HTR-8/SVneo (cell line): ENCODE data around the gene TEDDM1.
A peak's percentile ranks its signal among the peaks of the same experiment; 100 is the strongest.
"Not testable (repeated sequence)": the region's sequence is repeated elsewhere in the genome, so short reads cannot be mapped to it uniquely, and the experiment has no call there.

Experiments used
- DNase-seq: peaks from one replicate; pipeline ENCODE4 v3.0.0; 2011; ENCODE audit warnings: low spot score, mixed read lengths; ENCODE audit not compliant: insufficient read length
- FAIRE-seq: peaks from 2 replicates; lab custom pipeline; 2011; peaks lifted over from hg19 to GRCh38; lab: Jason Lieb, UNC

TEDDM1 gene, protein sequence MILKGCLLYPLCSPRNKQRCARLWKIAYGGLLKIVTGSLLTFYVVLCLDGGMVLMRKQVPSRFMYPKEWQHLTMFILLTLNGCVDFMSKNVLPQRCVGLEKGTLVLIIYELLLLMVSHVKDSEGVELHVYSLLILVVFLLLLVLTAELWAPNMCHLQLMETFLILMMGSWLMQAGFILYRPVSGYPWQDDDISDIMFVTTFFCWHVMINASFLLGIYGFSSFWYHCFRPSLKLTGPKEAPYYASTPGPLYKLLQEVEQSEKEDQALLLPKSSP

GRCh38 chr1:182400567-182400966 lies at the start of gene TEDDM1:
TSS of gene TEDDM1 (minus strand) at chr1:182400667. CDS start at chr1:182400485, 182 bp downstream.
- DNase-seq (no peak), FAIRE-seq (no peak)

GRCh38 chr1:182450087-182450486 lies 49.6 kb upstream of the TEDDM1 start, which contains the start of gene RGSL1:
TSS of gene RGSL1 (plus strand) at chr1:182450146. CDS start at chr1:182450166, 20 bp downstream.
- FAIRE-seq (no peak), DNase-seq (no peak)

DNA sequence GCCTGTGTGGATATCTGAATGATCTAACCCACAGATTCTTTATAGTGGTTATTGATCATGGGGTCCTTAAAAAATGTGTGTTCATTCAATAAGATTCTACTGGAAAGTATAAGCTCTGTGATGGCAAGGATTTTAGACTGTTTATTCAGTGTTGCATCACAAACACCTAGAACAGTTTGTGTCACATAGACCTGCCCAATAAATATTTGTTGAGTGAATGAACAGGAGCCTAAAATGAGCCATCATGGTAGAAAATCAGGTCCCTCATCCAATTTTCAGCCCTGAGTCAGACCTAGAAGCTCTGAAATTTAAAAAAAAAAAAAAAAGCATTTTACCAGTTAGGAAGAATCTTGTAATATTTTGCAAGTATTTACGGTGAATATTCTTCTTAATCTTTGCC lies 47.2 kb upstream of the TEDDM1 start:
- DNase-seq (no peak), FAIRE-seq (no peak)

DNA sequence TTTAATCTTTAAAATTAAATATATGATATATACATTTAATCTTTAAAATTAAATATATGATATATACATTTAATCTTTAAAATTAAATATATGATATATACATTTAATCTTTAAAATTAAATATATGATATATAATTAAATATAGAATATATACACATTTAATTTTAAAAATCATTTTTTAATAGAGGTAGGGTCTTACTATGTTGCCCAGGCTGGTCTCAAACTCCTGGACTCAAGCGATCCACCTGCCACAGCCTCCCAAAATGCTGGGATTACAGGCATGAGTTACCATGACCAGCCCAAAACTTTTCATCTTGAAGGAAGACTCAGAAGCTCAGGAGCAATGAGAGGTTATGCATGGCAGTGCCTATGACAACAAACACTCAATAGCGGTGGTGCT lies 46.7 kb upstream of the TEDDM1 start:
- FAIRE-seq: not testable (repeated sequence)

DNA sequence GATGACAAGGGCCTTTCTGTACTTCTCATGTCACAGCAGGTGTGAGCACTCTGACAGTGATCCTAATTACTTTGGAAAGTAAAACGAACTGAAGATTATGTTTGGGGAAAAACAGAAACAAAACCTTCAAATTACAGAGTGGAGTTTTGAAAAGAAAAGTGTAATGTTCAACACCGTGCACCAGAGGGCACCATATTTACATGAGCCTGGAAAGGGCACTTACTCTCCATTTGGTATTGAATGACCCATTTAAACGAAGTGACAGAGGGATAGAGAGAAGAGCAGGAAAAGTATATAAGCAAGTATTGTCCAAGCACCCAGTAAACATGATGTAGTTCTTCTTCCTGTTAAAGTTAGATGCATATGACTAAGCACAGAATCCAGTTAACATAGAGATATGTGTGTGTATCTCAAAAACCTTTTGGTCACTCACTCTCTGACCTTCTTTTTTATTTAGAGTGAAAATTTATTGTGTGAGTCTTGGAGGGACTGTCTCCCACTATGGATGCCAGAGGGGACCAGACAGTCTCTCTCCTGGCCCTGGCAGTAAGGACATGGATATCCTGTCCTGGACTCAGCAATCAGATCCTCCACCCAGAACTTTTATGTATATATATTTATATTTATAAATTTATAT lies 45.7 kb upstream of the TEDDM1 start:
- FAIRE-seq (no peak), DNase-seq (peak; percentile 58)

More for the DNA sequence above, 46.7 kb upstream of the TEDDM1 start:
- not testable (repeated sequence) for DNase-seq

DNA sequence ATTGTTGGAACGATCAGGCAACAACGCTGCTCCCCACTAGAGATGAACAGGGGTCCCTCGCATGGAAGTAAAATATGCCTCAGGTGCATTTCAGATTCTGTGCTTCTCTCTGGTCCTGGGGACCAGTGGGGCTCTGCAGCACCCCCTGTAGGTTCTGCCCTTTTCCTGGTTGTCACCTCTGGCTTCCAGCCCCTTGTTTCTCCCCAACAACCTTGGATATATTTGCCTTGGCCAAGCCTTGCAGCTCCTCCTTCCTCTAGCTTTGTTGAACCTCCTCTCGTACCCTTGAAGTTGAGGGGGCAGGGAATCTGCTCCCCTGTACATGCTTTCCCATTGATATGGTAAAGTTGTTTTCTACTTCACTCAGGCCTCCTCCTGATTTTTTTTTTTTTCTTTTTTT lies 44.0 kb upstream of the TEDDM1 start:
- FAIRE-seq: no peak
- no peak for DNase-seq

GRCh38 chr1:182442333-182442732 lies 41.9 kb upstream of the TEDDM1 start:
- DNase-seq (no peak), FAIRE-seq (no peak)

DNA sequence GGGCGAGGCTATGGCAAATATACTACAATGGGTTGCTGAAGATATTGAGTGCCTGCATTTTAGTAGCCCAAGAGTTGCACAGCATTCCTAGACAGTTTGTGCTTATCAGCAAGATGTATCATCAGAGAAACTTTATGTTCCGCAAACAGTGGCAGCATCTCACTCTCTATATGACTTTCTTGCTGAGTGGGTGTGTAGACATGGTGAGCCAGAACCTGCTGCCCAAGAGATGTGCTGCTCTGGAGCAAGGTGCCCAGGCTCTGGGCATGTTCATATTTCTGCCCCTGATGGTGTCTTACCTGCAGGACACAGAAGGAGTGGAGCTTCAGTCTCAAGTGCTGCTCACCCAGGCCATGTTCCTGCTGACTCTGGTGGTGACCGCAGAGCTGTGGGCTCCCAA lies 41.3 kb upstream of the TEDDM1 start:
- FAIRE-seq: no peak
- DNase-seq: no peak

- FAIRE-seq (no peak), DNase-seq (no peak)
Observed at GRCh38 chr1:182438326-182438725, 37.9 kb upstream of the TEDDM1 start.

DNA sequence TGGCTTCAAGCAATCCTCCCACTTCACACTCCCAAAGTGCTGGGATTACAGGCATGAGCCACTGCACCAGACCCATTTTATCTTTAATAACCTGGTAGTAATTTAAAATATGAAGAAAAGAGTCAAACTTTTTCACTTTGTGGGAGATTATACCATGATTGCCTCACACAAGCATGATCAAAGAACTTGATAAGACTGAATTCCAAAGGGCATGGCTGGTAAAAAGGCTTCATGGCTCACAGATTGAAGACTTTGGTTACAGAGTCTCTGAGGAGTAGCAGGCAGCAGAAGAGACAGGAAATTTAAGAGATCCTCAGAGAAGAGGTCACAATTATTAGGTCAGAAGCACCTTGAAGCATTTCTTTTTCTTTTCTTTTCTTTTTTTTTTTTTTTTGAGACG lies 33.1 kb upstream of the TEDDM1 start:
- no peak for DNase-seq
- no peak for FAIRE-seq

GRCh38 chr1:182431278-182431677 lies 30.8 kb upstream of the TEDDM1 start:
- no peak for DNase-seq
- no peak for FAIRE-seq

DNA sequence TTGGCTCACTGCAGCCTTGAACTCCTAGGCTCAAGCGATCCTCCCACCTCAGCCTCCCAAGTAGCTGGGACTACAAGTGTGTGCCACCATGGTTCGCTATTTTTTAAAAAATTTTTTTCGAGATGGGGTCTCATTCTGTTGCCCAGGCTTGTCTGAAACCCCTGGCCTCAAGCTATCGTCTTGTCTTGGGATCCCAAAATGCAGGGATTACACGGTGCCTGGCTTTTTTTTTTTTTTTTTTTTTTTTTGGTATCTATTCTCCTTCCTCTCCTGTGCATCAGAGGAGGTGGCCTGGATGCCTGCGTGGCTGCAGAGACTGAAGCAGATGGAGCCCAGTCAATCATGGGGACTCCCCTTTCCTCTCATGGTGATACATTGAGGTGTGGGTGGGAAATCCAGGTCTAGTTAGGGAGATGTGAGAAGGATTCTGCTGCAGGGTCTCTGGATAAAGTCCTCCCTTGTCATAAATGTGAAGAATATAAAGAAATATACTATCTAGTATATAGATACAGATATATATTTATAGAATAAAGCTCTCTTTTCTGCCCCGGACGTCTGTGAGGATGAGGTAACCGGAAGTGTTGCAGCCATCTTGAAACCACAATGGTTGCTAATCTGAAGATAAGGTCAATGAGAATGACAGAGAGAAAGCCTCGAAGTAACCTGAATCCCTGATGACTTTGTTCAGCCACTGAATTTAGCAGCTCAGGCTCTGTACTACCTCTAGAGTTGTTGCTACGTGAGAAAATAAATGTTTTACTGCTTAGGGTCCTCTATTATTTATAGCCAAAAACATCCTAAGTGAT lies 30.0 kb upstream of the TEDDM1 start:
- FAIRE-seq (no peak), DNase-seq (peak; percentile 13)

DNA sequence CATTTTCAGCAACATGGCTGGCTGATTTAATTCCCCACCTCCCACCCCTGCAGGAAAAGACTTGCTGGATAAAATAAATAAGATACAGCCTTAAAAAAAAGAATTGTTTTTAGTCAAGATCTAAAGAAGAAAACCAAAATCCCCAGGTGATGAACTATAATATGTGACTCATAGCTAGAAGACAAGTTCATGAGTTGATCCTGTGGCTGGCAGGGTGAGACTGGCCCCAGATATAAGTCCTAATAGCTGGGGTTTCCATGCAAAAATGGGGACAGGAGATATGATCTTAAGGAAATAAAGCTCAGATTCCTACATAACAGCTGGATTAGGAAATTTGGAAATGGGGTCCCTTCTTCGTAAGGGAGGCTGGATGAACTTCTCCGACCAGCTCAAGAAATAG lies 27.6 kb upstream of the TEDDM1 start:
- DNase-seq (no peak), FAIRE-seq (no peak)

DNA sequence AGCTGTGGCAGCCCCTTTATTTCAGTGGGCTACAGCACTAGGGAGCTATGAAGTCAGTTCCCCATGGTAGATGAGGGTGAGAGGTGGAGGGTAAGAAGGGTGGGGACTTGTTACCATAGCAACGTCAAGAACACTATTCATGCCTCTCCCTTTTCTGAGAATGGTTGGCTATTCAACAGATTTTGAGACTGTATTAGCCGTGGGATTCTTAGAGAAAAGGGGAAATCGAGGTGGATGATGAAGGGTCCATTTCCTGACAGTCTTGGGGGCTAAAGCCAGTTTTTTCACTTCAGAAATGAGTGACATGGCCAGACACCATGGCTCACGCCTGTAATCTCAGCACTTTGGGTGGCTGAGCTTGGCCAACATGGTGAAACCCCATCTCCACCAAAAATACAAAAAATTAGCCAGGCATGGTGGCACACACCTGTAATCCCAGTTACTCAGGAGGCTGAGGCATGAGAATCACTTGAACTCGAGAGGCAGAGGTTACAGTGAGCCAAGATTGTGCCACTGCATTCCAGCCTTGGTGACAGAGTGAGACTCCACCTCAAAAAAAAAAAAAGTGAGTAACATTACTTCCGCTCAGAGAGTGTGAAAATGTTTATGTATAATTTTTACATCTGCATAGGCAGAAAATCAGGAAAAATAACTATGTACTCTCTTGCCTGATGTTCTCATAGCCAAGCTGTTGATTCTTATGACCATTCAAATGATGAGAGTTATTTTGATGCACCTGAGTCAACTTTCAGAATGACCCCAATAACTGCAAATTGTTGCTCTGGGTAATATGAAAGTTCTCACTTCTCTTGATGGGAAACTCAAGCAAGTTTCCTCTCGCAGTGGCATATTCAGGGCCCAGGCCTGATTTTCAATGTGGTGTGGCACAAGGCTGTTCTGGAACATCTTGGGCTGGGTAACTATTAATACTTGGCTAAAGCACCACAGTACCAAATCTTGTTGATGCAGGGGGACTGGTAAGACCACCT lies 26.3 kb upstream of the TEDDM1 start:
- FAIRE-seq (no peak), DNase-seq (no peak)

DNA sequence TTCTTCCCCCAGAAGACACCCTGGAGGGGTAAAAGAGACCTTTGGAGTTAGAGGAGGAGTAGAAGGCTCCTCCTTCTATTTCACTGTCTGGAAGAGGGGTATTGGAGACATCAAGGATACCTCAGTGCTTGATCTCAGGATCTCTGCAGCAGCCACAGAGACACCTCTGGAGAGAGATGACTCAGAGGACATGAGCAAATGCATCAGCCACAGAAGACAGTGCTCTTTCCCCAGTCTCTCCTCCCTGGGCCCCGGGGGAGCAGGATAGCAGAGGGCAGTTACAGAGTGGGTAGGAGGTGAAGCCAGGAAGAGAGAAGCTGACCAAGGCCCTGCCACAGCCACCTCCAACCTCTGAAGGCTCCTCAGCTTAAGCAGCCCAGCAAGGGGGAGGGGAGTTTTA lies 15.3 kb upstream of the TEDDM1 start:
- no peak for DNase-seq
- FAIRE-seq: no peak

GRCh38 chr1:182413969-182414368 lies 13.5 kb upstream of the TEDDM1 start:
- no peak for DNase-seq
- no peak for FAIRE-seq

- DNase-seq (no peak), FAIRE-seq (no peak)
Observed at GRCh38 chr1:182413486-182413885, 13.0 kb upstream of the TEDDM1 start.

DNA sequence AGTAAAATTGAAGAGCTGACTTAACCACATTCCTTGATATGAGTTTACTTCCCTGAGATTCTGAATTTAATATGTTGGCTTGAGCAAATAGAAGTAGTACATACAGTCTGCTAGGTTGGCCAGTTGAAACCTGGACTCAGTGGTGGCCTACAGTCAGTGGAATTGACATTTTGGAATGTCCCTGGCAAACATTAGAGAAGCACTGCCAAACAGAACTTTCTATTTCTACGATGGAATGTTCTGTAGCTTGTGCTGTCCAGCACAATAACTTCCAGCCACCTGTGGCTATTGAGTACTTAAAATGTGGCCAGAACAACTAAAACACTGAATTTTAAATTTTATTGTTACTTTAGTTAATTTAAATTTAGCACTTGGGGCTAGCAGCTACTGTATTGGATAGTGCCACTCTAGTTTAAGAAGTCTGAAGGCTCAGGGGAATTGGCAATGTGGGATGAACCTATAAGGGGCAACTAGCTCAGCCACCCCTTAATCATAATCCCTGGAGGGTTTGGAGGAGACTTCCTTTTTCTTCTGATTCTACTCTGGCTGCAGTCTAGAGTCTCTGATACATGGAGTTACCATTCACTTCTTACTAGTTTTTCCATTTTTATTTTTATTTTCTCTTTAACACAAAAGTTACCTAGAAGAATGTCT lies 10.3 kb upstream of the TEDDM1 start:
- FAIRE-seq (no peak), DNase-seq (no peak)

- DNase-seq (no peak), FAIRE-seq (no peak)
Observed at GRCh38 chr1:182410138-182410537, 9.7 kb upstream of the TEDDM1 start.
